ENCODE measurements around the gene SLC7A11. TPM values are rescaled to one million over a fixed set of nuclear protein-coding genes. Genes with fewer than 3 reads are reported as not detected.

SLC7A11 gene
- total and polyA plus RNA-seq, 2 of the 4 experiments (the other 2 are of a cell fraction): 8.3 to 24.7 TPM

DNA sequence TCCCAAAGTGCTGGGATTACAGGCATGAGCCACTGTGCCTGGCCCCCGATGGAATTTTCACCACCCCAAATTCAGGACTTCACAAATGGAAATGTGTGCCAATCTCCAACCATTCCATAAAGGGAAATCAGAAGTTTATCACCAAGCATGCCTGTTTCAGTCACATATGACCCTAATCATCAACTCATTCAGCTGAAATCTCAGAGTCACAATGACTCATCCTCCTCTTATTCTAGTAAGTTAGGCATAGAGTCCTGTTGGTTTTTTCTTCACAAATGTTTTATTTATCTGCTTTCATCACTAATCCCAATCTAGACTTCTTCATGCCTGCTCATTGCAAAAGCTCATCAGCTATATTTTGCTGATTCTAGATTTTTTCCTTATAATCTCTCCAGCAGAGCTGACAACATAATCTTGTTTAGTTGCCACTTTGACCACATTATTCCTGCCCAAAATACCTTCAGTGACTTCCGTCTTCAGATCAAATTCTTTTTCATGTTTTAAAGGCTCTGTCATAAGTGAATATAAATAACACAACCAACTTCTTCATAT lies 83.3 kb downstream of the SLC7A11 start:
- Histone ChIP-seq H2AK5ac (ENCODE audit: low read depth, low read length) (no peak overlapping the region), H3K27me3 (ENCODE audit: control insufficient read depth, insufficient read depth, low read length) (no peaks in the 10 kb centered on the region), H4K5ac (ENCODE audit: low read depth, low read length) (no peak overlapping the region), H3K4me3 (ENCODE audit: insufficient read depth, low read depth, low read length) (no peak overlapping the region), H2AFZ (replicated peaks; ENCODE audit: low read length, poor library complexity) (no peak overlapping the region), H3K4ac (ENCODE audit: low read depth, low read length) (no peak overlapping the region), H3K9ac (ENCODE audit: low read depth, low read length) (no peak overlapping the region), H3K9me3 (ENCODE audit: control insufficient read depth, insufficient read depth, low read length) (no peaks in the 10 kb centered on the region), H3K18ac (ENCODE audit: low read depth, low read length) (no peak overlapping the region), H2BK15ac (ENCODE audit: low read depth, low read length) (no peak overlapping the region), H3K14ac (replicated peaks; ENCODE audit: low read depth, low read length) (no peak overlapping the region), H3K23ac (ENCODE audit: low read depth, low read length) (no peak overlapping the region), H2BK20ac (ENCODE audit: low read depth, low read length) (no peak overlapping the region), H4K8ac (ENCODE audit: low read depth in 2 of 2, low read length in 2 of 2) (peak overlapping the region in 1 of 2 experiments; percentile 36; a peak in 1 of 4 replicates), H3K27ac (ENCODE audit: insufficient read depth, low read length) (no peak overlapping the region), H3K4me2 (ENCODE audit: low read depth, low read length) (no peak overlapping the region), H4K91ac (ENCODE audit: insufficient read depth, low read depth, low read length) (no peak overlapping the region), H3K36me3 (ENCODE audit: control insufficient read depth, insufficient read depth, low read length) (0 out of 2 replicates have a peak, but pooled peaks cover 2% of the 10 kb centered on the region), H2BK5ac (ENCODE audit: low read depth, low read length, poor library complexity, severe bottlenecking) (peak overlapping the region; percentile 52), H3K79me1 (ENCODE audit: low read depth in 1 of 2, low read length in 2 of 2) (no peaks in the 10 kb centered on the region; a peak in 2 of 4 replicates), H3K4me1 (ENCODE audit: control insufficient read depth, insufficient read depth, low read length) (no peaks in the 10 kb centered on the region; the same call in 1 of the 2 replicates), H3K9me1 (ENCODE audit: insufficient read depth, low read length) (peaks cover 2% of the 10 kb centered on the region; the same call in 1 of the 2 replicates), H3K56ac (ENCODE audit: extremely low read depth, insufficient read depth, low read length) (no peak overlapping the region), H4K20me1 (ENCODE audit: insufficient read depth, low read length) (no peaks in the 10 kb centered on the region), H2AK9ac (replicated peaks; ENCODE audit: low read depth, low read length, poor library complexity) (no peak overlapping the region), H2BK120ac (ENCODE audit: low read depth, low read length) (peak overlapping the region; percentile 57; the same call in 1 of the 2 replicates)
- DNase-seq: peak; percentile 91
- 86% methylated on average over 1 of the region's 2 CpGs; no CpG with 5 or more reads in 1 of the 2 experiments for WGBS, 2 experiments (ENCODE audit: extremely low coverage in 2 of 2, insufficient read length in 1 of 2)
- ChIA-PET CTCF (interaction anchor here (0.9 kb wide), 1 partner anchor 53 kb away, joined by 3 read pairs; no protein-coding TSS in a partner anchor), POLR2A (ENCODE audit: unreplicated experiment) (interaction anchor here (0.6 kb wide), 1 partner anchor 444 kb away, joined by 3 read pairs; no protein-coding TSS in a partner anchor)
- in situ Hi-C loops (cut with MboI; ENCODE audit: low sequenced_read_pairs) (no loop called here), intact Hi-C loops (cut with micrococcal nuclease) (loop anchor here (5.0 kb wide), 1 partner anchor 42 kb away; no protein-coding TSS in a partner anchor), dilution Hi-C loops (cut with HindIII; ENCODE audit: low sequenced_read_pairs, unreplicated experiment) (no loop called here)
- BruUV-seq (replicated peaks): no TSS peak
- peak; percentile 87 for ATAC-seq (ENCODE audit: low read depth)
- TF ChIP-seq MAFK (IDR thresholded peaks at IDR 0.05; ENCODE audit: low read depth, low read length) (peak; percentile 66), FOS (IDR thresholded peaks at IDR 0.05; ENCODE audit: low read depth, low read length) (peak; percentile 83), CTCF (conservative IDR thresholded peaks at IDR 0.05; ENCODE audit: low read depth, low read length) (no peak), MXI1 (IDR thresholded peaks at IDR 0.05; ENCODE audit: borderline replicate concordance, low read depth, low read length) (no peak), RAD21 (IDR thresholded peaks at IDR 0.05; ENCODE audit: low read length) (no peak), MAZ (IDR thresholded peaks at IDR 0.05; ENCODE audit: borderline replicate concordance, low read depth, low read length) (no peak), CEBPB (IDR thresholded peaks at IDR 0.05; ENCODE audit: low read depth, low read length) (peak; percentile 13; the same call in 1 of the 2 replicates), BHLHE40 (IDR thresholded peaks at IDR 0.05; ENCODE audit: low read depth, low read length) (peak; percentile 44; the same call in 1 of the 2 replicates), NFE2L2 (IDR thresholded peaks at IDR 0.05; ENCODE audit: low read depth, low read length) (0 out of 2 replicates have a peak, but pooled peaks have one; percentile 30), SMC3 (IDR thresholded peaks at IDR 0.05; ENCODE audit: low read depth, low read length) (no peak)
- TF ChIP-seq, protein P1, sequence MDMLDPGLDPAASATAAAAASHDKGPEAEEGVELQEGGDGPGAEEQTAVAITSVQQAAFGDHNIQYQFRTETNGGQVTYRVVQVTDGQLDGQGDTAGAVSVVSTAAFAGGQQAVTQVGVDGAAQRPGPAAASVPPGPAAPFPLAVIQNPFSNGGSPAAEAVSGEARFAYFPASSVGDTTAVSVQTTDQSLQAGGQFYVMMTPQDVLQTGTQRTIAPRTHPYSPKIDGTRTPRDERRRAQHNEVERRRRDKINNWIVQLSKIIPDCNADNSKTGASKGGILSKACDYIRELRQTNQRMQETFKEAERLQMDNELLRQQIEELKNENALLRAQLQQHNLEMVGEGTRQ (IDR thresholded peaks at IDR 0.05; ENCODE audit: low read depth, low read length): no peak

Data from IMR-90 (cell line).